SKM-1 treated with dmso at 0.1 percent for 144 hours (cell line): ENCODE measurements around the gene CCNF.

Experiments used
- DNase-seq: peaks from one replicate; lab custom pipeline; 2025; ENCODE audit not compliant: unreplicated experiment; lab: John Stamatoyannopoulos, UW

CCNF gene

GRCh38 chr16:2455081-2455845 is 26.0 kb downstream of the CCNF start:
- DNase-seq: no peak

DNA sequence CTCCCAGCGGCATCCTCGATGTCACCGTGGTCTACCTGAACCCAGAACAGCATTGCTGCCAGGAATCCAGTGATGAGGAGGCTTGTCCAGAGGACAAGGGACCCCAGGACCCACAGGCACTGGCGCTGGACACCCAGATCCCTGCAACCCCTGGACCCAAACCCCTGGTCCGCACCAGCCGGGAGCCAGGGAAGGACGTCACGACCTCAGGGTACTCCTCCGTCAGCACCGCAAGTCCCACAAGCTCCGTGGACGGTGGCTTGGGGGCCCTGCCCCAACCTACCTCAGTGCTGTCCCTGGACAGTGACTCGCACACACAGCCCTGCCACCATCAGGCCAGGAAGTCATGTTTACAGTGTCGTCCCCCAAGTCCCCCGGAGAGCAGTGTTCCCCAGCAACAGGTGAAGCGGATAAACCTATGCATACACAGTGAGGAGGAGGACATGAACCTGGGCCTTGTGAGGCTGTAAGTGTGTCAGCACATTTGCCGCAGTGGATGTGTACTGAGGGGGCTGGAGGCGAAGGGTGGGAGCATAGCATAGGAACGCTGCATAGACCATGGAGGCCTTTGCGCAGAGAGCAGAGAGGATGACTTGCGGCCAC is 27.4 kb downstream of the CCNF start:
- no peak for DNase-seq

DNA sequence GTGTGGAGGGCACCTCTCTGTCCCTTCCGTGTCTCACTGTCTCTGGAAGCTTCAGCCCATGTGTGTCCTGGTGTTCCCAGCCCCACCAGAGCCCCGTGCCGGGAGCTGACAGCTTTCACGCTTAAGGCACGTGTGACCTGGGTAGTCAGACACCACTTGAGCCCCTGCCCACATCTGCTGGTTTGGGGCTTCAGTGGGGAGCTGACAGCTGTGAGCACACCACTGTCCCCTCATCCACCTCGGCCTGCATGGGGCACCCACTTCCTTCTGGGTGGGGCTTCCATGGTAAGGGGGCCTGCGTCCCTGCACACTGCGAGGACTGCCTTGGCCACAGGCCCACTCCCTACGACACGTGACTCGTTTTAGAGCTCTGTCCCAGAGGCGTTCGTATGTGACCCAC is 28.0 kb downstream of the CCNF start:
- DNase-seq: no peak

GRCh38 chr16:2457946-2458345 is 28.7 kb downstream of the CCNF start:
- no peak for DNase-seq

DNA sequence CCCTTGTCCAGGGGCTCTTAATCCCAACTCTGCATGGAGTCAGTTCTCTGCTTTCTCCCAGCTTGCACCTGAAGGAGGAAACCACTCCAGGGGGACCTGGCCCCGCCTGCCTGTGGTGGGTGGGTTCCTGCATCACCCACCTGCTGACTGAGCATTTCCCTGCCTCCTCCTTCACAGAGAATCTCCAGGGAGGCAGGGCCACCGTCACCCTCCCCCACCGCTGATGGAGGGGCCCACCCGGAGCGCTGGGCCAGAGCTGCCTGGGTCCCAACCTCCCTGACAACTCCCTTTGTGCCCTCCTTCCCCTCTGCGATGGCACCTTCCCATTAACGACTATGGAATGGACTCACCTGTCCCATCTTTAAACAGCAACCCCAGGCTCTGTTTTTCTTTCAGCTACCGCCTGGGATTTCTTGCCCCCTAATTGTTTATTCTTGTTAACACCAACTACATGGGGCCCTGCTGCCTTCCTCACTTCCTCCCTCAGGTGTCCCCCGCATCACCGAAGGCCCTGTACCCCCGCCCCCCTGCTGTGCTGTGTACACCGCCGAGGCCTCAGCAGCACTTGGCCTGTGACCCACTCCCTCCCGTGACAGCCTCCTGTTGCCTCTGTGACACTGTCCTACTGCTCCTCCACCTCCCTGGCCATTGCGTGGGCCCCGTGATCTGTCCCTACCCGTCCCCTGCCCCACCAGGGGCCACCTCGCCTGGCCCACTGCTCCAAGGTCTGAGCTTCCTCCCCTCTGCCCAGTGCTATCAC is 29.8 kb downstream of the CCNF start:
- DNase-seq: no peak

GRCh38 chr16:2459647-2460390 is 30.6 kb downstream of the CCNF start, which contains the start of gene TEDC2:
Gene TEDC2 (plus strand): TSS chr16:2460109. CDS start chr16:2460145, 36 bp downstream.
- DNase-seq: peak; percentile 92

GRCh38 chr16:2460391-2460713 is 31.1 kb downstream of the CCNF start:
- DNase-seq: no peak

- no peak for DNase-seq
These were observed 31.7 kb downstream of the CCNF start for GRCh38 chr16:2460916-2461315.

DNA sequence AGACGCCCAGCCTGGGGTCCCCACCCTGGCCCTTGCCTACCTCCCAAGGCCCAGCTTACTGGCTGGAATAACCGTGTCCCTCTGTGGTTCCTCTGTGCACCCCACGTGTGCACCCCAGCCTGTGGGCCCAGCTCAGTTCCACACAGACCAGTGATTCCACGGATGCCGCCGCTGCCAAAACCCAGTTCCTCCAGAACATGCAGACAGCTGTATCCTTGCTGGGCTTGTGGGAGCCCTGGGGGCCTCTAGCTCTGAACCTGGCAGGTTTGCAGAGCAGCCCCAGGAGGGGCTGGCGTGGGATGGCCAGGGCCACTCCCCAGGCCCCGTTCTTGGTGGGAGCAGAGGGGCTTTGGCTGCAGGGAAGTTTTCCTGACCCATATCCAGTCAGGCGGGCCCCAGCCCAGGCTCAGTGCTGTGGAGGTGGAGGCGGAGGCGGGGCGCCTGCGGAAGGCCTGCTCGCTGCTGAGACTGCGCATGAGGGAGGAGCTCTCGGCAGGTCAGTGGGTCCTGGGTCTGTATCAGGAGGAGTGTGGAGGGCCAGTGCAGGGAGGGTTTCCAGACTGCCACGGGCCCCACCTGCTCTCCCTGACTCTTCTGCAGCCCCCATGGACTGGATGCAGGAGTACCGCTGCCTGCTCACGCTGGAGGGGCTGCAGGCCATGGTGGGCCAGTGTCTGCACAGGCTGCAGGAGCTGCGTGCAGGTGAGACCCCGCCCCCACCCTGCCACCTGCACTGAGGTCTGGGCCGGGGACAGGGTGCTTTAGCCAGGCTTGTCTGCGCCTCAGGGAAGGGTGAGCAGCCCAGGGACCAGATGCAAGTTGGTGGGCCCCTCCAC is 33.0 kb downstream of the CCNF start:
- no peak for DNase-seq

DNA sequence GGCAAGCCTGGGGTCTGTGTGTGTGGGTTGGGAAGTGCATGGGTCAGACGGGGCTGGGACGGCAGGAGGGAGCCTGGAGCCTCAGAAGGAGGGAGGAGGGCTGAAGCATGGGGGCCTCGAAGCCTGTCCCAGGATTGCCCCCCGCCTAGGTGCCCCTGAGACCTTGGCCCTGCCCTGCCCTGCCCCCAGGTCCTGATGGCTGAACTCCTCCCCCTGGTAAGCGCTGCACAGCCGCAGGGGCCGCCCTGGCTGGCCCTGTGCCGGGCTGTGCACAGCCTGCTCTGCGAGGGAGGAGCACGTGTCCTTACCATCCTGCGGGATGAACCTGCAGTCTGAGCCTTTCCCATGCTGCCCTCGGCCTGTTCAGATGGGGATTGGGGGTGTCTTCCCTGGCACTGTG is 35.1 kb downstream of the CCNF start:
- DNase-seq: no peak

GRCh38 chr16:2465653-2466415 is 36.6 kb downstream of the CCNF start:
- DNase-seq: peak; percentile 29

- no peak for DNase-seq
These were observed 37.6 kb downstream of the CCNF start for GRCh38 chr16:2466667-2467527.

- DNase-seq: no peak
These were observed 38.4 kb downstream of the CCNF start for GRCh38 chr16:2467528-2468232.

DNA sequence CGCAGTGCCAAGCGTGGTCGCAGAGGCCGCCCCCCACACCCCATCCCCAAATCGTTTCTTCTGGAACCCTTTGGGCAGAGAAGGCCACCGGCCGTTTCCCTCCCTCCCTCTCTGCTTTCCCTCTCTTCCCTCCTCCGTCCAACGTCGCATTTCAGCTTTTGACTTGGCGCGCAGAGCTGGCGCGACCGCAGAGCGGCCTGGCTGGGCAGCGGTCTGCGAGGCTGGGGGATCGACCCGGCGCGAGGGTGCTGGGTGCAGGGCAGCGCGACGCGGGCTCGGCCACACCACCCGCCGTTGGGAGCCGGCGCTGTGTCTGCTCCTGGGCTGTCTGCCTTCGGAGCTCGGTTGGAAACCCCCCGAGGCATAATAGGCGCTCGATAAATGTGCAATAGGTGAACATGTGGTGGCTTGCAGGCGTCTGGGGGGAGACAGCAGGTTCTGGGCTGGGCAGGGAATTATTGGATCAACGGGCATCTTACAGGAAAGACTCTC is 39.0 kb downstream of the CCNF start:
- DNase-seq: no peak

GRCh38 chr16:2468725-2469398 is 39.6 kb downstream of the CCNF start:
- DNase-seq: no peak

DNA sequence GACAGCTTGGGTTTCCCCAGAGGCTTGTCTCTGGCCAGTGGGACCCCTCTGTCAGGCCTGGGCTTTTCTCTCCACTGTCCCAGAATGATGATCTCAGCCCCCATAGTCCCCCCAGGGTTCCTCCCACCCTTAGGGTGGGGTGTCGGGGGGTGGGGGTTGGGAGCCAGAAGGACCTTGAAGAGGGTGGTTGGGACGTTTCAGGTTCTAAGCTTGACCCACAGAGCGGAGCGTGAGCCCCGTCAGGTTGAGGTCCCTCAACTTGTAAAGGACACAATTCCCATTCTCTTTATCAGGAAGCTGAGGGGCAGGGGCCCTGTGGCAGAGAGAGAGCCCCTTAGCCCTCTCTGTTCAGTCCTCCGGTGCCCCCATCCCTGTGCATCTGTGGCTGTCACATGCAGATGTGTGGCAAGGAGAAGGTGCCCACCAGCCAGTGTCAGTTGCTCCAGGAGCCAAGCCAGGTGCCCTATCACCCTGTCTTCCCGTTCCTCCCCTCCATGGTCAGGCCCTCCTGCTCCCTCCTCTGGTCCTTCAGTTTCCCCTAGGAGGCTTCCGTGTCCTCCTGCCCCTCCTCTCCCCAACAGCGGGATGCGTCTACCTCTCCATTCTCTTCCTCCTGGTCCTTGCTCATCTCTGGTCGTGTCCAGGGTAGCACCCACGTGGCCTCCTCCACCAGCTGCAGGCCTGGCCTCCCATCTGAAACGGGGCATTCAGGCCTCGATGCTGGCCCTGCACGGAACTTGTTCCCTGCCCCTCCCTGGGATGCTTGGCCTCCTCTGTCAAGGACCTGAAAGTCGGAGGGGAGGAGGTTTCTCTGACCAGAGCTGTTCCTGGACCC is 40.4 kb downstream of the CCNF start:
- DNase-seq: no peak

- no peak for DNase-seq
These were observed 41.0 kb downstream of the CCNF start for GRCh38 chr16:2470234-2470601.
